Stimulated activated CD4-positive, alpha-beta T cell treated with anti-CD3 and anti-CD28 coated beads, Interleukin-12 subunit alpha, Interleukin-12 subunit beta, amount 100 ng/mL, for 4 hours (primary cell): Measurements from ENCODE around the gene DAZ3.
"Not testable (repeated sequence)": the region's sequence is repeated elsewhere in the genome, so short reads cannot be mapped to it uniquely, and the experiment has no call there.

Source experiments
- DNase-seq: peaks from one replicate; pipeline ENCODE4 v3.0.0-alpha.2; 2020

The DAZ3 gene, protein sequence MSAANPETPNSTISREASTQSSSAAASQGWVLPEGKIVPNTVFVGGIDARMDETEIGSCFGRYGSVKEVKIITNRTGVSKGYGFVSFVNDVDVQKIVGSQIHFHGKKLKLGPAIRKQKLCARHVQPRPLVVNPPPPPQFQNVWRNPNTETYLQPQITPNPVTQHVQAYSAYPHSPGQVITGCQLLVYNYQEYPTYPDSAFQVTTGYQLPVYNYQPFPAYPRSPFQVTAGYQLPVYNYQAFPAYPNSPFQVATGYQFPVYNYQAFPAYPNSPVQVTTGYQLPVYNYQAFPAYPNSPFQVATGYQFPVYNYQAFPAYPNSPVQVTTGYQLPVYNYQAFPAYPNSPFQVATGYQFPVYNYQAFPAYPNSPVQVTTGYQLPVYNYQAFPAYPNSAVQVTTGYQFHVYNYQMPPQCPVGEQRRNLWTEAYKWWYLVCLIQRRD

DNA sequence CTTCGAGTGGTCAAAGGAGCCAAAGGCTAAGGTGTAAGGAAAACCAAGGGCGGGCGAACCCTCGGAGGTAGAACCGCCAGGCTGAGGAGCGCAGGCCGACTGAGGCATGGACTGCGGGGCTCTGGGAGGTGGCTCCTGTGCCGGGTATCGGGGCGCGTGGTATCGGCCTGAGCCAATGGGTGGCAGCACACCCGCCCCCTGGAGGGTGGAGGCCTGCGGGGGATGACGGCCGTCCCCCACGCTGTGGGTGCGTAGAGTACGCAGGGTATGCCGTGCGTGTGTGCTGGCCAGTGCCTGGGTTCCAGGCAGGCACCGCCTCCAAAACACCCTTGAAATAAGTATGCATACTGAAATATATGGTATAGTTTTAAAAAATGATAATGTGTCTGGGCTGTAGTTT is at the start of gene DAZ3:
Gene DAZ3 (minus strand): TSS at position 101 of the 400 bp plus-strand sequence. CDS start 208 bp downstream, outside the sequence.
- DNase-seq = not testable (repeated sequence)

DNA sequence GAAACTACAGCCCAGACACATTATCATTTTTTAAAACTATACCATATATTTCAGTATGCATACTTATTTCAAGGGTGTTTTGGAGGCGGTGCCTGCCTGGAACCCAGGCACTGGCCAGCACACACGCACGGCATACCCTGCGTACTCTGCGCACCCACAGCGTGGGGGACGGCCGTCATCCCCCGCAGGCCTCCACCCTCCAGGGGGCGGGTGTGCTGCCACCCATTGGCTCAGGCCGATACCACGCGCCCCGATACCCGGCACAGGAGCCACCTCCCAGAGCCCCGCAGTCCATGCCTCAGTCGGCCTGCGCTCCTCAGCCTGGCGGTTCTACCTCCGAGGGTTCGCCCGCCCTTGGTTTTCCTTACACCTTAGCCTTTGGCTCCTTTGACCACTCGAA is 20.4 kb upstream of the DAZ3 start, which contains the start of gene DAZ4:
Gene DAZ4 (plus strand): TSS at position 301 of the 400 bp plus-strand sequence. CDS start 208 bp downstream, outside the sequence.
- not testable (repeated sequence) for DNase-seq

DNA sequence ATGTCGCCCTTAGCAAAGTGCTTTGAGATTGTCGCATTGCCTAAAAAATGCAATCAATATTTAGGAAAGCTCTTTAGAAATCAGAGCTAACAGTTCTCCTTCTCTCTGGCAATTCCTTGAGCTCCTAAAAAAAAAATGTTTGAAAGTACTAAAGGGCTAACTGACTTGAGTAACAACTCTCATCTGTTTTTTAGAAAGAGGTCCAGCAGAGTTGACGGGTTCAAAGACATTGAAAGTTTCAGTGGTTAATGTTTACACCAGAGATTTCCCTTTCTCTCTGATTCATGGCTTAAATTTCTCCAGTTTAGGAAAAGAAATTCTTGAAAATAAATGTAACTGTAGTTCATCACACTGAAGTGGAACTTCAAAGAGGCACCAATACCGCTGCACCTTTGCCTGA is 11.9 kb upstream of the DAZ3 start:
- not testable (repeated sequence) for DNase-seq

DNA sequence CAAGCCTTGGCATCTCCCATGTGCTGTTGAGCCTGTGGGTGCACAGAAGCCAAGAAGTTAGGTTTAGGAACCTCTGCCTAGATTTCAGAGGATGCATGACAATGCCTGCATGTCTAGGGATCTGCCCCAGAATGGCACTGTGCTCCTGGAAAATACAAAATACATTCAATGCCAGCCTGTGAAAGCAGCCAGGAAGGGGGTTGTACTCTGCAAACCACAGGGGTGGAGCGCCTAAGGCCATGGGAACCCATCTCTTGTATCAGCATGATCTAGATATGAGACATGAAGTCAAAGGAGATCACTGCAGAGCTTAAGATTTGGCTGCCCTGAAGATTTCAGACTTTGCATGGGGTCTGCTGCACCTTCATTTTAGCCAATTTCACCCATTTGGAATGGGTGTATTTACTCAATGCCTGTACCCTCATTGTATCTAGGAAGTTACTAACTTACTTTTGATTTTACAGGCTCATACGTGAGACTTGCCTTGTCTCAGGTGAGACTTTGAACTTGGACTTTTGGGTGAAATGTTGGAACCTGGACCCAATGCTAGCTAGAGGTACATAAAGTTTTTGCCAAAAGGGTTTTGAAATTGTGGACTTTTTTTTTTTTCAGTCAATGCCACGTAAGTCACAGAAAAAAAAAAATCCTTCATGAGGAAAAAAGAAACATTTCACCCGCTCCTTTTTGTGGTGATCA is 11.1 kb upstream of the DAZ3 start:
- not testable (repeated sequence) for DNase-seq

DNA sequence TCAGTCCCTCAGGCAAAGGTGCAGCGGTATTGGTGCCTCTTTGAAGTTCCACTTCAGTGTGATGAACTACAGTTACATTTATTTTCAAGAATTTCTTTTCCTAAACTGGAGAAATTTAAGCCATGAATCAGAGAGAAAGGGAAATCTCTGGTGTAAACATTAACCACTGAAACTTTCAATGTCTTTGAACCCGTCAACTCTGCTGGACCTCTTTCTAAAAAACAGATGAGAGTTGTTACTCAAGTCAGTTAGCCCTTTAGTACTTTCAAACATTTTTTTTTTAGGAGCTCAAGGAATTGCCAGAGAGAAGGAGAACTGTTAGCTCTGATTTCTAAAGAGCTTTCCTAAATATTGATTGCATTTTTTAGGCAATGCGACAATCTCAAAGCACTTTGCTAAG is 8.6 kb upstream of the DAZ3 start:
- DNase-seq = not testable (repeated sequence)
